HG03108 (cell line): ENCODE results near the gene WDR4.
"Not testable (repeated sequence)": the region's sequence is repeated elsewhere in the genome, so short reads cannot be mapped to it uniquely, and the experiment has no call there.

Source experiments
- ATAC-seq: cut with Tn5 transposase; IDR thresholded peaks from one replicate; pipeline ENCODE4 v1.9.1; 2021; ENCODE audit warnings: moderate library complexity; ENCODE audit not compliant: unreplicated experiment

WDR4 gene

GRCh38 chr21:42878678-42878992, 704 bp downstream of the WDR4 start:
- ATAC-seq: no peak

GRCh38 chr21:42875811-42876210, 3.5 kb downstream of the WDR4 start:
- ATAC-seq: not testable (repeated sequence)

- no peak for ATAC-seq
These were observed 6.2 kb downstream of the WDR4 start for GRCh38 chr21:42873096-42873495.

- ATAC-seq: no peak
These were observed 11.1 kb downstream of the WDR4 start for GRCh38 chr21:42868196-42868595.

GRCh38 chr21:42865776-42866160, 13.6 kb downstream of the WDR4 start:
- ATAC-seq: no peak

GRCh38 chr21:42864815-42865775, 14.2 kb downstream of the WDR4 start:
- no peak for ATAC-seq

GRCh38 chr21:42864286-42864685, 15.1 kb downstream of the WDR4 start:
- no peak for ATAC-seq

GRCh38 chr21:42863504-42863870, 15.9 kb downstream of the WDR4 start:
- ATAC-seq: no peak

GRCh38 chr21:42862774-42863503, 16.4 kb downstream of the WDR4 start:
- ATAC-seq: no peak

GRCh38 chr21:42861848-42862400, 17.4 kb downstream of the WDR4 start:
- ATAC-seq: no peak

- ATAC-seq: no peak
These were observed 18.0 kb downstream of the WDR4 start for GRCh38 chr21:42861311-42861847.

GRCh38 chr21:42860345-42860744, 19.0 kb downstream of the WDR4 start:
- no peak for ATAC-seq

- no peak for ATAC-seq
These were observed 19.5 kb downstream of the WDR4 start for GRCh38 chr21:42859891-42860230.

- ATAC-seq: no peak
These were observed 20.1 kb downstream of the WDR4 start for GRCh38 chr21:42858957-42859890.

- ATAC-seq: no peak
These were observed 21.0 kb downstream of the WDR4 start for GRCh38 chr21:42858185-42858847.

GRCh38 chr21:42857216-42857615, 22.1 kb downstream of the WDR4 start:
- ATAC-seq: no peak

GRCh38 chr21:42855937-42856335, 23.4 kb downstream of the WDR4 start:
- ATAC-seq: no peak

GRCh38 chr21:42855171-42855936, 24.0 kb downstream of the WDR4 start:
- no peak for ATAC-seq

GRCh38 chr21:42854246-42855010, 24.9 kb downstream of the WDR4 start:
- no peak for ATAC-seq
